Placental epithelial cell (primary cell): ENCODE measurements around the gene AK2. TPM values are rescaled to one million over a fixed set of nuclear protein-coding genes. Genes with fewer than 3 reads are reported as not detected.

Experiments
- total RNA-seq: library from RNA; depleted of rRNA; stranded (reverse); fragments of >200 nt; gene quantifications from 2 replicates; pipeline ENCODE4 v1.2.3, GENCODE V29; 2012

The AK2 gene
- total RNA-seq, result 46.3 and 341 TPM in 2 replicates

DNA sequence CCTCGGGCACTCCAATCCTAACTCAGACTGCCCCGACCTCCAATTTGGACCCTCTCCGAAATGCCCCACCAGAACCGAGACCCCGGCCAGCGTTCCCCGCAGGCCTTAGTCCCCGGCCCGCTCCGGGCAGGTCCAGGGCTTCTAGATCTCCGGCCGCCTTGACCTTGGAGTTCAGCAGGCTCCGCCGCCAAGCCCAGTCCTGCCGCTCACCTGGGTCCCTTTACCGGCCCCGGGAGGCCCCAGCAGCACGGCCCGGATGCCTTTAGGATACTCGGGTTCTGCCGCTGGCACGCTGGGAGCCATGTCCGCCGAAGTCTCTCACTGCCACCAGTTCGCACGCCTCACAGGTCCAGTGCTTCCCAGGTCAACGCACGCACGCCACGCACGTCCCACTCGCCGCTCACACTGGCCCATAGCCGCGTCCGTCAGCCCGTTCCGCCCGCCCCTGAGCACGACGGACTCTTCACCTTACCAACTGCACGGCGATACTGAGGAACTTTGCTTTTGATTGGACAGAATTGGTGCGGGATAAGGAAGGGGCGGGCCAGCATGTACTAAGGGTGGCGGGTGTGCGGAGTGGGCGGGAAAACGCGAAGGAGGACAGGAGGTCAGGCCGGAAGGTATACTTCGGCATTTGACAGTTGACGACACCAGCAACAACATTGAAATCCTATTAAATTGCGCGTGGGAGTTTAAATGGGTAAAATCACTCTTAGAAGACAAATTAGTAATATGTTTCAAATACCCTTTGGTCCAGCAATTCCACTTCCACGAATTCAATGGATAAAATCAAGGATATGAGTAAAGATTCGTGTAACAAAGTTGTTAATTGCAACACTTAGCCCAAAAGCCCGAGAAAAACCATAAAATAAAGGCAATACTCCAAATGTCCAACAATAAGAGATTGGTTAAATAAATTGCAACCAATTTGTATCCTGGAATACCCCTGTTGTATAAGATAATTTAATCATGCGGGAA, at the start of gene AK2:
Gene AK2, minus strand, starts transcription at position 358 of the 978 bp plus-strand sequence. Its CDS starts 55 bp downstream, at position 303.

DNA sequence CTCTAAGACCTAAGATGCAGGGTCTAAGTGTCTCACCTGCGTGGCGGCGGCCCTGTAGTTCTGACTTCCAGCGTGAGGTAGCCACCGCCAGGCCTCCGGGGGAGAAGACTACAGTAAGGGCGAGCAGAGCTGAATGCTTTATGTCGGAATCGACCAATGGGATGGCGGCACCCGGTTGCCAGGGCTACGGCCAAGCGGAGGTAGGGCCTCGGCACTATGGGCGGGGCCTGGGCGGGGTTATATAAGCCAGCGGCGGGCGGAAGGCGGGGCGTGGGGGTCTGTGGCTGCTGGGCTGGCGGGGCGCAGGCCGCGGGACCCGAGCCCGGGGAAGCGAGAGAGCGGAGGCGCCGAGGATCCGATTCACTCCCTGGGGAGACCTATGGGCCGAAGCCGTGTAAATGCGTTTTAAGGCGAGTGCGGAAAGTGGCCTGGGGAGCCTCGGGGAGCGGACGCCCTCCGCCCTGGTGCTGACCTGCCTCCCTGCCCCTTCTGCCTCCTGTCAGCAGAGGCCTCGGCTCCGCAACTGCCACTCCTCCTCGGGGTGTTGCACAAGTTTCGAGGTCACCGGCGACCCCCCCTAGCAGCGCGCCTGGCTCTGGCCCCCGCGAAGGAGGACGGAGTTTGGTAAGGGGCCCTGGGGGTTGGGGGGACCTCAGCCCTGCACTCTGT, 44.3 kb upstream of the AK2 start, which contains the start of gene AZIN2:
Gene AZIN2, plus strand, starts transcription at position 269 of the 669 bp plus-strand sequence. CDS start 1,097 bp downstream, outside the sequence.

DNA sequence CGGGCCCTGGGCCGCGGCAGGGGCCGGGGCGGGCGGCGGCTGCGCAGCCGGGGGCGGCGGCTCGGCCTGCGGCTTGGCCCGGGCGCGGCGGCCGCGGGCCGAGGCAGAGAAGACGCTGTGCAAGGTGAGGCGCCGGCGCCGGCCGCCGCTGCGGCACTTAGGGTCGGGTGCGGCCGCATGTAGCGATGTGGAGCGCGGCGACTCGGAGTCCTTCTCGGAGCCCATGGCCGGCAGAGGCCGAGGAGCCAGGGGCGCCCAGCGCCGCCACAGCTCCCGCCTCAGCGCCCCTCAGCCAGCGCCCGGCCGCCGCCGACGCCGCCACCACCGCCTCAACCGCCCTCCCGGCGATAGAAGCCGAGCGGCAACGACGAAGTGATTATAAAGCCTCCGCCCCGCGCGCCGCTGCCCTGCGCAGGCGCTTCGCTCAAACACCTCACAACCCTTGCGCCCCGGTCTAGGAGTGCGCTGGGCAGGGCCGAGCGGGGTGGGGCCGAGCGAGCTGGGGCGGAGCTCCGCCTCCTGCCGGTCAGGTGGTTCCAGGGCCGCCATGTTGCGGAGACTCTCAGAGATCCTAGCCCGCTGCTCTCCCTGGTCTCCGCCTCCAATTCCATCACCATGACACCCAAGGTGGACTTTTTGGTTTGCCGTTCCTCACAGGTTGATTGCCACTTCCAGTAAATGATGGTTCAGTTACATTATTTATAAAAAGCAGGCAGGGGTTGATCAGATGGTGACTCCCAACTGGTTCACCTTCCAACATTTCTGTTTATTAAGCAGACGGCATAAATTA, 72.0 kb downstream of the AK2 start, which contains the start of gene RNF19B:
Gene RNF19B, minus strand, starts transcription at position 349 of the 790 bp plus-strand sequence. Its CDS starts 124 bp downstream, at position 225.

Other genes with a start within 250 kb of the AK2 start
- gene YARS1, start 219.5 kb downstream of the AK2 start, total RNA-seq, result 39.7 and 93.2 TPM in 2 replicates
- gene S100PBP, start 219.2 kb downstream of the AK2 start, total RNA-seq, result 37.3 and 39.7 TPM in 2 replicates
- 0.39 TPM in 1 of 2 replicates, not detected in the other for gene FNDC5, start 166.0 kb downstream of the AK2 start, total RNA-seq
- under 0.01 TPM in 1 of 2 replicates, not detected in the other for gene HPCA, start 150.4 kb downstream of the AK2 start, total RNA-seq
- gene TMEM54, start 135.5 kb downstream of the AK2 start, total RNA-seq, result 98.6 and 119 TPM in 2 replicates
- 11.8 and 20.7 TPM in 2 replicates for gene RNF19B, start 72.1 kb downstream of the AK2 start, total RNA-seq
- 2.6 and 5.5 TPM in 2 replicates for gene AZIN2, start 44.3 kb upstream of the AK2 start, total RNA-seq
- 2.0 and 2.8 TPM in 2 replicates for gene TRIM62, start 145.2 kb upstream of the AK2 start, total RNA-seq
- 26.5 and 31.0 TPM in 2 replicates for gene ZNF362, start 219.6 kb upstream of the AK2 start, total RNA-seq